ENCODE results near the gene TRIO. TPM values are rescaled to one million over a fixed set of nuclear protein-coding genes. Genes with fewer than 3 reads are reported as not detected.
A peak's percentile ranks its signal among the peaks of the same experiment; 100 is the strongest.
"Not testable (repeated sequence)": the region's sequence is repeated elsewhere in the genome, so short reads cannot be mapped to it uniquely, and the experiment has no call there.

The TRIO gene
- total RNA-seq, 4 donors from 2014 or later, result 112 to 155 (median 145) TPM

- Histone ChIP-seq H3K4me3 (peak overlapping the region in 3 of 4 donors; percentile 10 to 38 (median 22)), H3K36me3 (no peaks in the 10 kb centered on the region), H3K27ac (replicated peaks in 1 of 4) (peak overlapping the region; percentile 68 to 82 (median 74)), H3K9me3 (no peaks in the 10 kb centered on the region), H3K27me3 (no peaks in the 10 kb centered on the region), H3K4me1 (peaks cover 66 to 95% (median 88%) of the 10 kb centered on the region in 4 donors)
- peak; percentile 63 to 80 for TF ChIP-seq POLR2AphosphoS5 (IDR thresholded peaks at IDR 0.05)
- TF ChIP-seq CTCF (IDR thresholded peaks at IDR 0.05), result no peak
- no peak for TF ChIP-seq POLR2A (IDR thresholded peaks at IDR 0.05; ENCODE audit: low read depth)
- TF ChIP-seq EP300 (IDR thresholded peaks at IDR 0.05), result no peak
- DNase-seq (ENCODE audit: extremely low spot score), result no peak
- WGBS, result 17% methylated on average over 9 of the region's 9 CpGs
- intact Hi-C loops (cut with DNase I), result no loop called here
Observed at GRCh38 chr5:14204785-14205321, 61.7 kb downstream of the TRIO start.

- WGBS, result 81% methylated on average over 11 of the region's 11 CpGs
- peak overlapping the region; percentile 68 to 82 (median 74) for H3K27ac ChIP-seq (replicated peaks in 1 of 4)
- no peaks in the 10 kb centered on the region for H3K9me3 ChIP-seq
- H3K4me3 ChIP-seq, result no peak overlapping the region
- no peak for TF ChIP-seq CTCF (IDR thresholded peaks at IDR 0.05)
- H3K36me3 ChIP-seq, result no peaks in the 10 kb centered on the region
- H3K27me3 ChIP-seq, result no peaks in the 10 kb centered on the region
- H3K4me1 ChIP-seq, result peaks cover 61 to 95% (median 88%) of the 10 kb centered on the region in 4 donors
- no peak for DNase-seq (ENCODE audit: extremely low spot score)
- intact Hi-C loops (cut with DNase I), result no loop called here
Observed at GRCh38 chr5:14206028-14206725, 63.0 kb downstream of the TRIO start.

- DNase-seq (ENCODE audit: extremely low spot score); H3K4me3 ChIP-seq; H3K27me3 ChIP-seq; intact Hi-C loops (cut with DNase I); H3K36me3 ChIP-seq; H3K9me3 ChIP-seq: not testable (repeated sequence)
- H3K4me1 ChIP-seq, result peaks cover 57 to 95% (median 93%) of the 10 kb centered on the region in 4 donors
- WGBS, result 10% methylated on average over 1 of the region's 3 CpGs
- H3K27ac ChIP-seq (replicated peaks in 1 of 4), result peak overlapping the region; percentile 66 to 74 (median 72)
Observed at GRCh38 chr5:14207428-14207827, 64.3 kb downstream of the TRIO start.

- Histone ChIP-seq H3K36me3 (no peaks in the 10 kb centered on the region), H3K4me3 (peak overlapping the region in 1 of 4 donors; percentile 5), H3K27ac (replicated peaks in 1 of 4) (peak overlapping the region; percentile 66 to 74 (median 72)), H3K27me3 (no peaks in the 10 kb centered on the region), H3K9me3 (no peaks in the 10 kb centered on the region), H3K4me1 (peaks cover 48 to 95% (median 93%) of the 10 kb centered on the region in 4 donors)
- WGBS, result 41% methylated on average over 8 of the region's 8 CpGs
- intact Hi-C loops (cut with DNase I), result no loop called here
- TF ChIP-seq POLR2A (IDR thresholded peaks at IDR 0.05; ENCODE audit: low read depth), result no peak
- no peak for TF ChIP-seq POLR2AphosphoS5 (IDR thresholded peaks at IDR 0.05)
- TF ChIP-seq CTCF (IDR thresholded peaks at IDR 0.05), result no peak
- no peak for TF ChIP-seq EP300 (IDR thresholded peaks at IDR 0.05)
- no peak for DNase-seq (ENCODE audit: extremely low spot score)
Observed at GRCh38 chr5:14208071-14209021, 65.2 kb downstream of the TRIO start.
